IgD-negative memory B cell (primary cell): ENCODE measurements around the gene LTB4R. TPM values are rescaled to one million over a fixed set of nuclear protein-coding genes. Genes with fewer than 3 reads are reported as not detected.
A peak's percentile ranks its signal among the peaks of the same experiment; 100 is the strongest.

ENCODE experiments used
- H3K27ac Mint-ChIP-seq, 3 donors: one replicate each; pipeline ENCODE4 v1.8.0; 2020 to 2022; ENCODE audit warnings: mild to moderate bottlenecking in 3 of 3, mixed read lengths in 3 of 3, moderate library complexity in 1 of 3
- H3K27me3 Mint-ChIP-seq: one replicate; pipeline ENCODE4 v1.8.0; 2021; ENCODE audit warnings: mixed read lengths
- H3K36me3 Mint-ChIP-seq: one replicate; pipeline ENCODE4 v1.8.0; 2020; ENCODE audit warnings: mild to moderate bottlenecking, mixed read lengths
- H3K4me1 Mint-ChIP-seq, 3 donors: one replicate each; pipeline ENCODE4 v1.8.0; 2020 to 2022; ENCODE audit warnings: mixed read lengths in 3 of 3, mild to moderate bottlenecking in 1 of 3
- H3K4me3 Mint-ChIP-seq, 4 donors: one replicate each; pipeline ENCODE4 v1.8.0; 2020 to 2022; ENCODE audit warnings: mild to moderate bottlenecking in 4 of 4, mixed read lengths in 4 of 4, moderate library complexity in 3 of 4
- H3K9me3 Mint-ChIP-seq, 3 donors: one replicate each; pipeline ENCODE4 v1.8.0; 2020 to 2021; ENCODE audit warnings: mixed read lengths in 3 of 3, mild to moderate bottlenecking in 1 of 3
- polyA plus RNA-seq: library from polyadenylated mRNA; unstranded; fragments of 300-500 nt; fragmentation: Illumina TruSeq; gene quantifications from one replicate; pipeline ENCODE4 v1.2.3, GENCODE V29; 2021

LTB4R gene
- polyA plus RNA-seq, 1 donor from 2014 or later: 2.5 TPM

- H3K36me3 Mint-ChIP-seq: no peaks in the 10 kb centered on the region
- peak overlapping the region; percentile 71 to 99 (median 96) for H3K27ac Mint-ChIP-seq
- peaks cover 19% of the 10 kb centered on the region for H3K27me3 Mint-ChIP-seq
- H3K4me1 Mint-ChIP-seq: peaks cover 21 to 23% (median 22%) of the 10 kb centered on the region in 3 donors
- H3K4me3 Mint-ChIP-seq: peak overlapping the region; percentile 79 to 94 (median 92)
- no peaks in the 10 kb centered on the region for H3K9me3 Mint-ChIP-seq
Measured at GRCh38 chr14:24366721-24367513, 55.6 kb downstream of the LTB4R start.

Other genes with a start within 250 kb of the LTB4R start
- gene CPNE6, start 239.9 kb upstream of the LTB4R start, polyA plus RNA-seq: not detected
- 50.2 TPM for gene PCK2, start 217.2 kb upstream of the LTB4R start, polyA plus RNA-seq
- 74.5 TPM for gene DCAF11, start 196.7 kb upstream of the LTB4R start, polyA plus RNA-seq
- 2.6 TPM for gene NRL, start 196.6 kb upstream of the LTB4R start, polyA plus RNA-seq
- 1.1 TPM for gene FITM1, start 180.8 kb upstream of the LTB4R start, polyA plus RNA-seq
- 804 TPM for gene PSME1, start 175.3 kb upstream of the LTB4R start, polyA plus RNA-seq
- 18.2 TPM for gene EMC9, start 169.9 kb upstream of the LTB4R start, polyA plus RNA-seq
- gene PSME2, start 164.9 kb upstream of the LTB4R start, polyA plus RNA-seq: 328 TPM
- gene RNF31, start 164.0 kb upstream of the LTB4R start, polyA plus RNA-seq: 54.3 TPM
- gene IRF9, start 150.2 kb upstream of the LTB4R start, polyA plus RNA-seq: 136 TPM
- 12.5 TPM for gene REC8, start 139.4 kb upstream of the LTB4R start, polyA plus RNA-seq
- 15.8 TPM for gene IPO4, start 122.7 kb upstream of the LTB4R start, polyA plus RNA-seq
- 25.1 TPM for gene TM9SF1, start 116.1 kb upstream of the LTB4R start, polyA plus RNA-seq
- gene TSSK4, start 105.8 kb upstream of the LTB4R start, polyA plus RNA-seq: 0.84 TPM
- gene CHMP4A, start 98.0 kb upstream of the LTB4R start, polyA plus RNA-seq: 170 TPM
- 33.5 TPM for gene MDP1, start 95.4 kb upstream of the LTB4R start, polyA plus RNA-seq
- 273 TPM for gene NEDD8, start 79.1 kb upstream of the LTB4R start, polyA plus RNA-seq
- 64.1 TPM for gene GMPR2, start 78.6 kb upstream of the LTB4R start, polyA plus RNA-seq
- 186 TPM for gene TINF2, start 68.9 kb upstream of the LTB4R start, polyA plus RNA-seq
- gene TGM1, start 48.3 kb upstream of the LTB4R start, polyA plus RNA-seq: not detected
- gene RABGGTA, start 39.9 kb upstream of the LTB4R start, polyA plus RNA-seq: 37.9 TPM
- gene DHRS1, start 11.7 kb upstream of the LTB4R start, polyA plus RNA-seq: 27.3 TPM
- gene NOP9, start 11.7 kb upstream of the LTB4R start, polyA plus RNA-seq: 1.6 TPM
- 19.2 TPM for gene CIDEB, start 3.5 kb upstream of the LTB4R start, polyA plus RNA-seq
- gene LTB4R2, start 1.4 kb upstream of the LTB4R start, polyA plus RNA-seq: 0.97 TPM
- 0.75 TPM for gene ADCY4, start 23.6 kb downstream of the LTB4R start, polyA plus RNA-seq
- gene RIPK3, start 28.5 kb downstream of the LTB4R start, polyA plus RNA-seq: 14.8 TPM
- gene NFATC4, start 56.7 kb downstream of the LTB4R start, polyA plus RNA-seq: 0.20 TPM
- gene NYNRIN, start 87.5 kb downstream of the LTB4R start, polyA plus RNA-seq: not detected
- 2.9 TPM for gene CBLN3, start 118.2 kb downstream of the LTB4R start, polyA plus RNA-seq
- 26.5 TPM for gene KHNYN, start 118.5 kb downstream of the LTB4R start, polyA plus RNA-seq
- gene SDR39U1, start 131.3 kb downstream of the LTB4R start, polyA plus RNA-seq: 94.0 TPM
- gene CMA1, start 196.8 kb downstream of the LTB4R start, polyA plus RNA-seq: not detected